IPS DF 6.9 (cell line): ENCODE measurements around the gene DOK1.

Experiments
- DNase-seq: peaks from one replicate; pipeline ENCODE4 v3.0.0-alpha.2; 2013; ENCODE audit warnings: low read depth, low spot score
- H3K27ac ChIP-seq: one replicate; pipeline ENCODE4 v1.5.1; 2013; ENCODE audit warnings: low read length, control low read depth
- H3K27me3 ChIP-seq: 2 replicates; pipeline ENCODE4 v1.6.1; 2013; ENCODE audit warnings: mild to moderate bottlenecking, low read length; ENCODE audit not compliant: control insufficient read depth, insufficient read depth
- H3K36me3 ChIP-seq: 2 replicates; pipeline ENCODE4 v1.6.1; 2013; ENCODE audit warnings: low read length; ENCODE audit not compliant: control insufficient read depth, insufficient read depth
- H3K4me1 ChIP-seq: 2 replicates; pipeline ENCODE4 v1.6.1; 2013; ENCODE audit warnings: low read length; ENCODE audit not compliant: control insufficient read depth, insufficient read depth
- H3K4me3 ChIP-seq: 2 replicates; pipeline ENCODE4 v1.5.1; 2013; ENCODE audit warnings: mild to moderate bottlenecking, low read length
- H3K9me3 ChIP-seq: 2 replicates; pipeline ENCODE4 v1.6.1; 2013; ENCODE audit warnings: low read length, inconsistent platforms; ENCODE audit not compliant: control insufficient read depth, insufficient read depth
- WGBS: extraction: QIAGEN DNeasy Blood & Tissue Kit; methylation state at CpG from one replicate; pipeline ENCODE4 v1.1.7; 2013; ENCODE audit warnings: mixed read lengths, missing lambda C conversion rate; ENCODE audit not compliant: insufficient read length, insufficient coverage; 5-methylcytosine and 5-hydroxymethylcytosine counted together

DOK1 gene

GRCh38 chr2:74535440-74535965, 19.0 kb upstream of the DOK1 start:
- no CpG with 5 or more reads among the region's 10 CpGs for WGBS
- Histone ChIP-seq H3K9me3 (no peaks in the 10 kb centered on the region), H3K4me1 (peaks cover 3% of the 10 kb centered on the region), H3K4me3 (no peak overlapping the region; the same call in 1 of the 2 replicates), H3K27ac (no peak overlapping the region), H3K36me3 (peaks cover 10% of the 10 kb centered on the region; the same call in 1 of the 2 replicates), H3K27me3 (no peaks in the 10 kb centered on the region)
- no peak for DNase-seq

DNA sequence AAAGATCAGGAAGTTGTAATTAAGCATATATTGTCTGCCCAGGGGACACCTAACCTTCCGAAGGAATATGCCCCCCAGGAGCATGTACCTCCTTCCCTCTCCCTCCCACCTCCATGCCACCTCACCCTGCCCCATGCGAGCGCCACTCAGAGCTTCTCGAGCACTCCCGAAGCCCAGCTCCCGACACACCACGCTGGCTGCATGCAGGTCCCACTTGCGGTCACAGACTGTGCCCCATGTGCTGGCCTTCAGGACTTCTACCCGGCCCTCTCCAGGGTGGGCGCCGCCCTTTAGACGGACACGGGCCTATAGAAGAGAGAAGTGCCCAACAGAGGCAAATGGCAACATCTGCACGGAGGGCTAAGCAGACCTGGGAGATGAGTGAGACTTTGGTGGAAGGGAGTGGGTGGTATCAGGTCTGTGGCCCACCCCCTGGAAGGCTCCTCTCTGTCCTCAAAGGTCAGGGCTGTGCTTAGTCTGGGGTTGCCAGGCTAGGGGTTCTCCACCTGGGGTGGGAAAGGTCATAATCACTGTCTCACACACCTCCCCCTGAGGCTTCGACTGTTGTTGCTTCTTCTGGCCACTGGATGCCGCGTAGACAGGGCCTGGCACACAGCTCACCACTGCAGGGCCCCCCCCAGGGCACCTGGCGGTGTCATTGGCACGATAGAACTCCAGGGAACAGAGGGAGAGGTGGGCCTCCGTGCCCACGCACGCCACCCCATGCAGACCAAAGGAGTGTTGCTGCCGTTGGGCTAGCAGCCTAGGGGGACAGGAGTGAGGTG, 18.2 kb upstream of the DOK1 start:
- Histone ChIP-seq H3K9me3 (no peaks in the 10 kb centered on the region), H3K4me1 (no peaks in the 10 kb centered on the region), H3K36me3 (peaks cover 10% of the 10 kb centered on the region; the same call in 1 of the 2 replicates), H3K4me3 (no peak overlapping the region), H3K27me3 (no peaks in the 10 kb centered on the region), H3K27ac (no peak overlapping the region)
- no peak for DNase-seq
- no CpG with 5 or more reads among the region's 23 CpGs for WGBS

GRCh38 chr2:74537140-74537539, 17.4 kb upstream of the DOK1 start:
- peaks cover 10% of the 10 kb centered on the region; the same call in 1 of the 2 replicates for H3K36me3 ChIP-seq
- no peaks in the 10 kb centered on the region for H3K27me3 ChIP-seq
- no peaks in the 10 kb centered on the region for H3K4me1 ChIP-seq
- no peak overlapping the region for H3K27ac ChIP-seq
- H3K4me3 ChIP-seq: no peak overlapping the region
- DNase-seq: no peak
- no peaks in the 10 kb centered on the region for H3K9me3 ChIP-seq
- WGBS: no CpG with 5 or more reads among the region's 4 CpGs

DNA sequence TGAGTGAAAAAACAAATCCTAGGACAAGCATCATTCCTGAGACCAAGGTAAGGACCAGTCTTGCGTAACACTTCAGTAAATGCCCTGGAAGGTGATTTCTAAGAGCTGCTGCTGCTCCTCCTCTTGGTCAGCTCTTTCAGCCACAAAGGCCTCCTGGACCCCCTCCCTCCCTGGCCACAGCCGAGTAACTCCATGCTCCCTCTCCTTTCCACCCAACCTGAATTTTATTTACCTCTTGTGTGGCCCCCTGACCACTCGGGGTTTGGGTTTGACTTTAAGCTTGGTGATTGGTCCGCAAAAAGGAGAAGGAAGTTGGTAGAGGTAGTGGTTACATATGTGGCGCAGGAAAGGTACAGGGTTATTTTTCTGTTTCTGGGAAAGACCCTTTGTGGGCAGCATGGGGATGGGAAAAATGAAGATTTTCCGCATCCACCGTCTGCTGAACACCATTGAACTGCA, 15.6 kb upstream of the DOK1 start:
- H3K9me3 ChIP-seq: no peaks in the 10 kb centered on the region
- no CpG with 5 or more reads among the region's 7 CpGs for WGBS
- no peak for DNase-seq
- no peaks in the 10 kb centered on the region for H3K4me1 ChIP-seq
- H3K27ac ChIP-seq: no peak overlapping the region
- H3K36me3 ChIP-seq: peaks cover 3% of the 10 kb centered on the region; the same call in 1 of the 2 replicates
- H3K27me3 ChIP-seq: no peaks in the 10 kb centered on the region
- H3K4me3 ChIP-seq: no peak overlapping the region

- H3K9me3 ChIP-seq: no peaks in the 10 kb centered on the region
- H3K4me3 ChIP-seq: no peak overlapping the region
- no CpG with 5 or more reads among the region's 5 CpGs for WGBS
- H3K4me1 ChIP-seq: no peaks in the 10 kb centered on the region
- H3K36me3 ChIP-seq: peaks cover 3% of the 10 kb centered on the region; the same call in 1 of the 2 replicates
- H3K27me3 ChIP-seq: no peaks in the 10 kb centered on the region
- H3K27ac ChIP-seq: no peak overlapping the region
- DNase-seq: no peak
These were observed 14.2 kb upstream of the DOK1 start for GRCh38 chr2:74540291-74540690.

DNA sequence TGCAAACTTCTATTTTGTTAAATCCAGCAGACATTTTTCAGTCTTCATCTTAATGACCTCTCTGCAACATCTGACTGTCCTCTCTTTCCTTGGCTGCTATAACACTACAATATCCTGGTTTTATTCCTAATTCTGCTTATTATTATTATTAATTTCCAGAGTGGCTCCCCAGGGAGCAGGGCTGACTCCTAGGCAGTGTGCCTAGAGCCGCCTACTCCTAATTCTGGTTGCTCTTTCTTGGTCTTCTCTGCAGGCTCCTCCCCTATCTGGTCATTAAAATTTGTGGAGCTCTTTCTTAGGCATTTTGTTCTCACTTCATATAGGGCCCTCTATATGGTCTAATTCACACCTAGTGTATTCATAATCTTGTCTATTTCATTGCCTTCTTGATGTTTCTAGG, 11.5 kb upstream of the DOK1 start:
- no CpG with 5 or more reads among the region's 1 CpG for WGBS
- no peak for DNase-seq
- Histone ChIP-seq H3K4me3 (no peak overlapping the region), H3K27ac (no peak overlapping the region), H3K4me1 (no peaks in the 10 kb centered on the region), H3K27me3 (peaks cover 2% of the 10 kb centered on the region; the same call in 1 of the 2 replicates), H3K9me3 (no peaks in the 10 kb centered on the region), H3K36me3 (no peaks in the 10 kb centered on the region)

DNA sequence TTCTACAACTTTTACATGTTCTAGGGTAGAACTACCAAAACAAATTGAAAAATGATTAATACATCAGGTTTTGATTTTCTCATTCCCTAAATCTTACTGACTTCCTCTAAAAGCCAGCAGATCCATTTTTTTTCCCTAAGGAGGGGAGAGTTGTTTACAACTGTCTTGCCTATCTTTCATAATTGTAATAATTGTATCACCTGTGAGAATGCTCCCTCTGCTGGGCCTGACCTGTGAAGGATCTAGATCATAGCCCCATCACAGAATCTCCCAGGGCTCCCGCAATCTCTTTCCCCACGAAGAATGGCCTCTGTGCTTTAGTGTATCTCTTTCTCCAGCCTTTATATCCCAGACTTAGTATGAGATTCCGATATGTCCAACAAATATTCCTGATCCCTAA, 9.9 kb upstream of the DOK1 start:
- H3K9me3 ChIP-seq: no peaks in the 10 kb centered on the region
- H3K4me1 ChIP-seq: no peaks in the 10 kb centered on the region; the same call in 1 of the 2 replicates
- H3K27ac ChIP-seq: no peak overlapping the region
- H3K27me3 ChIP-seq: peaks cover 2% of the 10 kb centered on the region; the same call in 1 of the 2 replicates
- DNase-seq: no peak
- no peak overlapping the region for H3K4me3 ChIP-seq
- H3K36me3 ChIP-seq: no peaks in the 10 kb centered on the region
- no CpG with 5 or more reads among the region's 3 CpGs for WGBS

GRCh38 chr2:74546004-74546403, 8.5 kb upstream of the DOK1 start:
- DNase-seq: no peak
- Histone ChIP-seq H3K4me1 (peaks cover 1% of the 10 kb centered on the region; the same call in 1 of the 2 replicates), H3K9me3 (no peaks in the 10 kb centered on the region), H3K4me3 (no peak overlapping the region), H3K27me3 (peaks cover 4% of the 10 kb centered on the region; the same call in 1 of the 2 replicates), H3K27ac (no peak overlapping the region), H3K36me3 (no peaks in the 10 kb centered on the region)
- WGBS: no CpG with 5 or more reads among the region's 3 CpGs

DNA sequence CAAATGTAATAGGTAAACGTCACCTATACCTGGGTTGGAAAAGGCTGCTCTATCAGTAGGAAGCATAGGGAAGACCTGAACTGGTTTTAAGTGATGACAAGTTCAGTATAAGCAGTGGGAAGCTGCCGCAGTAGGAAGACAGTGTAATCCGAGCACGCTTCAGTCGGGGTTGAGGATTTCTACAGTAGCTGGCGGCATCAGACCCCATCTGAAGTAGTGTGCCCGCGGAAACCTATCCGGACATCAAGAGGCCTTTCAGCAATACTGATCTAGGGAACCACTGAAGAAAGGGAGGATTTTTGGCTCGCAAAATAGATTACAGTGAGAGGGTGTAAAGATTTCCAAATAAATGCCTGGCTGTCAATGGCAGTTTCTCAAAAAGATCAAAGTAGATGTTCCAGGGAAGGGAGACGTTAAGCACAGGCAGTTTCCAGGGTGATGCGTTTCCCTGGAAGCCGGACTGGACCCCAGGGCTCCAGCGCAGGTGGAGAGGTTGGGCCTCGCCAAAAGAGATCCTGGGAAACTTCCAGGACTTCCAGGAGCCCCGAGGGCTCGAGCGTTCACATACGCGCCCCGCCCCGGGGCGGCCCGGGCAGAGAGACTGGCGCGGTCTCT, 6.1 kb upstream of the DOK1 start:
- H3K4me3 ChIP-seq: peak overlapping the region; percentile 53
- peaks cover 4% of the 10 kb centered on the region; the same call in 1 of the 2 replicates for H3K27me3 ChIP-seq
- no peak for DNase-seq
- no peak overlapping the region for H3K27ac ChIP-seq
- WGBS: no CpG with 5 or more reads among the region's 26 CpGs
- H3K36me3 ChIP-seq: no peaks in the 10 kb centered on the region
- no peaks in the 10 kb centered on the region for H3K9me3 ChIP-seq
- H3K4me1 ChIP-seq: peaks cover 1% of the 10 kb centered on the region; the same call in 1 of the 2 replicates
